ENCODE measurements around the gene TMEM204. TPM values are rescaled to one million over a fixed set of nuclear protein-coding genes. Genes with fewer than 3 reads are reported as not detected.

The TMEM204 gene
- total RNA-seq, result 10 to 100 TPM; 14.7 to 27.7 (median 22.1) TPM

DNA sequence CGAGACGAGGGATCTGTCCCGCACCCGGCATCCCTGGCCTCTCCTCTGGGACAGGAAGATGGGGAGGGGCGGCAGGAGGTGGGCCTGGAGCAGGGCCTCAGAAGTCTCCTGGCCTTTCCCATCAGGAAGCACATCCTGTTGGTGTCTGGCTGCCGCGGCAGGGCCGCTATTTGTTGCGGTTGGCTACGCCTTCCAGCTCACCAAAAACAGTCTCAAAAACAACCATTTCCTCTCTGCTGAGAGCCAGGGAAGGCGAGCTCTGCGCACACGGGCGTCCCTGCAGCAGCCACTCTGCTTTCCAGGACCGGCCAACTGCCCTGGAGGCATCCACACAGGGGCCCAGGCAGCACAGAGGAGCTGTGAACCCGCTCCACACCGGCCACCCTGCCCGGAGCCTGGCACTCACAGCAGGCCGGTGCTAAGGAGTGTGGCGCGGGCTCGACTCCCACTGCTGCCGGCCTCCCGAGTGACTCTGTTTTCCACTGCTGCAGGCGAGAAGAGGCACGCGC is at the start of gene TMEM204:
TMEM204 (plus strand) TSS at position 224 of the 509 bp plus-strand sequence. CDS start 610 bp downstream, outside the sequence.
- in situ Hi-C loops (cut with MboI; ENCODE audit: low sequenced_read_pairs in 4 of 4) (no loop called here), intact Hi-C loops (cut with DNase I; ENCODE audit: low total_unique reads) (no loop called here)
- Histone ChIP-seq H3K36me3 (peaks cover 0 to 13% of the 10 kb centered on the region in 2 donors), H3K4me3 (peak within 1 kb of the TSS; percentile 58 to 74 (median 65)), H3K4me1 (peaks cover 15 to 31% of the 10 kb centered on the region in 2 donors), H3K9me3 (no peaks in the 10 kb centered on the region), H3K27ac (peak within 1 kb of the TSS; percentile 86 to 94 (median 89)), H3K27me3 (no peaks in the 10 kb centered on the region)
- ATAC-seq (peak; percentile 24 to 35), DNase-seq (peak; percentile 61 to 72)
- peak; percentile 50 to 76 for TF ChIP-seq POLR2A (IDR thresholded peaks at IDR 0.05)
- TF ChIP-seq, protein P1, sequence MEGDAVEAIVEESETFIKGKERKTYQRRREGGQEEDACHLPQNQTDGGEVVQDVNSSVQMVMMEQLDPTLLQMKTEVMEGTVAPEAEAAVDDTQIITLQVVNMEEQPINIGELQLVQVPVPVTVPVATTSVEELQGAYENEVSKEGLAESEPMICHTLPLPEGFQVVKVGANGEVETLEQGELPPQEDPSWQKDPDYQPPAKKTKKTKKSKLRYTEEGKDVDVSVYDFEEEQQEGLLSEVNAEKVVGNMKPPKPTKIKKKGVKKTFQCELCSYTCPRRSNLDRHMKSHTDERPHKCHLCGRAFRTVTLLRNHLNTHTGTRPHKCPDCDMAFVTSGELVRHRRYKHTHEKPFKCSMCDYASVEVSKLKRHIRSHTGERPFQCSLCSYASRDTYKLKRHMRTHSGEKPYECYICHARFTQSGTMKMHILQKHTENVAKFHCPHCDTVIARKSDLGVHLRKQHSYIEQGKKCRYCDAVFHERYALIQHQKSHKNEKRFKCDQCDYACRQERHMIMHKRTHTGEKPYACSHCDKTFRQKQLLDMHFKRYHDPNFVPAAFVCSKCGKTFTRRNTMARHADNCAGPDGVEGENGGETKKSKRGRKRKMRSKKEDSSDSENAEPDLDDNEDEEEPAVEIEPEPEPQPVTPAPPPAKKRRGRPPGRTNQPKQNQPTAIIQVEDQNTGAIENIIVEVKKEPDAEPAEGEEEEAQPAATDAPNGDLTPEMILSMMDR (IDR thresholded peaks at IDR 0.05 in 4 of 5, conservative IDR thresholded peaks at IDR 0.05 in 1 of 5), result no peak

DNA sequence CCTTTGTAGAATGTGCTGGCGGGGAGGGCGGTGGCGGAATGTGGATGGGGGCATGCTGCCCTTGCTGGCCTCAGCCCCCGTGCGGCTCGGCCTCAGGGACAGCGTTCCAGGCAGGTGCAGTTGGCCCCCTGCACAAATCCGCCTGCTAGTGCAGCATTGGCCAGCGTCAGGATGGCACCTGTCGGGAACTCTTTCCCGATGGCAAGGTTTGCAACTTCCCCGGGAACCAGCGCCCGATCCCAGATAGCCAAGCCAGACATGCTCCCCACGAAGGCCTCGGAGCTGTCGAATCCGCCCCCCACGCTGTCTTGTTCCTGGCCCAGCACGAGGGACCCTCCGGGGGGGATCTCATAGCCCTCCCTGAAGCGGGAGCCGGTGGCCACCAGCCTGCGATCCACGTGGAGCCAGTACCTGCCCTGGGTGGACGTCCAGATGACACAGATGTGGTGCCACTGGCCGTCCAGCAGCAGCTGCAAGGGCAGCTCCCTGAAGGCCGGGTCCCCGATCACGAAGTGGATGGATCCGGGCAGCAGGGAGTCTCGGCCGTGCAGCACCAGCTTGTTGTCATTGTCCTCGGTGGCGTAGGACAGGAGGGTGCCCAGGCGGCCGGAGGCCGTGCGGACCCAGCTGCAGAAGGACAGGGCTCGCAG is 47.5 kb upstream of the TMEM204 start:
- in situ Hi-C loops (cut with MboI; ENCODE audit: low sequenced_read_pairs in 4 of 4) (no loop called here), intact Hi-C loops (cut with DNase I; ENCODE audit: low total_unique reads) (no loop called here)
- Histone ChIP-seq H3K4me3 (no peak overlapping the region), H3K9me3 (no peaks in the 10 kb centered on the region), H3K27ac (no peak overlapping the region), H3K27me3 (no peaks in the 10 kb centered on the region), H3K4me1 (no peaks in the 10 kb centered on the region), H3K36me3 (no peaks in the 10 kb centered on the region)
- TF ChIP-seq, protein P1 (IDR thresholded peaks at IDR 0.05 in 4 of 5, conservative IDR thresholded peaks at IDR 0.05 in 1 of 5), result no peak
- TF ChIP-seq POLR2A (IDR thresholded peaks at IDR 0.05), result no peak
- ATAC-seq (no peak), DNase-seq (no peak)

GRCh38 chr16:1486551-1487390 is 46.7 kb upstream of the TMEM204 start:
- no peaks in the 10 kb centered on the region for H3K27me3 ChIP-seq
- no peak overlapping the region for H3K27ac ChIP-seq
- H3K36me3 ChIP-seq, result no peaks in the 10 kb centered on the region
- H3K9me3 ChIP-seq, result no peaks in the 10 kb centered on the region
- ATAC-seq (no peak), DNase-seq (no peak)
- no peak for TF ChIP-seq POLR2A (IDR thresholded peaks at IDR 0.05)
- TF ChIP-seq, protein P1 (IDR thresholded peaks at IDR 0.05 in 4 of 5, conservative IDR thresholded peaks at IDR 0.05 in 1 of 5), result no peak
- H3K4me3 ChIP-seq, result no peak overlapping the region
- in situ Hi-C loops (cut with MboI; ENCODE audit: low sequenced_read_pairs in 4 of 4), result no loop called here
- H3K4me1 ChIP-seq, result no peaks in the 10 kb centered on the region
- intact Hi-C loops (cut with DNase I; ENCODE audit: low total_unique reads), result no loop called here

- no peaks in the 10 kb centered on the region for H3K36me3 ChIP-seq
- TF ChIP-seq, protein P1 (IDR thresholded peaks at IDR 0.05 in 4 of 5, conservative IDR thresholded peaks at IDR 0.05 in 1 of 5), result no peak
- TF ChIP-seq POLR2A (IDR thresholded peaks at IDR 0.05), result no peak
- peaks cover 1 to 2% of the 10 kb centered on the region in 2 donors for H3K4me1 ChIP-seq
- H3K27ac ChIP-seq, result no peak overlapping the region
- in situ Hi-C loops (cut with MboI; ENCODE audit: low sequenced_read_pairs in 4 of 4) (no loop called here), intact Hi-C loops (cut with DNase I; ENCODE audit: low total_unique reads) (no loop called here)
- no peak overlapping the region for H3K4me3 ChIP-seq
- H3K9me3 ChIP-seq, result no peaks in the 10 kb centered on the region
- no peaks in the 10 kb centered on the region for H3K27me3 ChIP-seq
- DNase-seq (no peak), ATAC-seq (no peak)
These were observed 45.9 kb upstream of the TMEM204 start for GRCh38 chr16:1487395-1488053.
